Measurements from ENCODE around the gene ABCA1.
A peak's percentile ranks its signal among the peaks of the same experiment; 100 is the strongest.
"Not testable (repeated sequence)": the region's sequence is repeated elsewhere in the genome, so short reads cannot be mapped to it uniquely, and the experiment has no call there.

Gene ABCA1, protein sequence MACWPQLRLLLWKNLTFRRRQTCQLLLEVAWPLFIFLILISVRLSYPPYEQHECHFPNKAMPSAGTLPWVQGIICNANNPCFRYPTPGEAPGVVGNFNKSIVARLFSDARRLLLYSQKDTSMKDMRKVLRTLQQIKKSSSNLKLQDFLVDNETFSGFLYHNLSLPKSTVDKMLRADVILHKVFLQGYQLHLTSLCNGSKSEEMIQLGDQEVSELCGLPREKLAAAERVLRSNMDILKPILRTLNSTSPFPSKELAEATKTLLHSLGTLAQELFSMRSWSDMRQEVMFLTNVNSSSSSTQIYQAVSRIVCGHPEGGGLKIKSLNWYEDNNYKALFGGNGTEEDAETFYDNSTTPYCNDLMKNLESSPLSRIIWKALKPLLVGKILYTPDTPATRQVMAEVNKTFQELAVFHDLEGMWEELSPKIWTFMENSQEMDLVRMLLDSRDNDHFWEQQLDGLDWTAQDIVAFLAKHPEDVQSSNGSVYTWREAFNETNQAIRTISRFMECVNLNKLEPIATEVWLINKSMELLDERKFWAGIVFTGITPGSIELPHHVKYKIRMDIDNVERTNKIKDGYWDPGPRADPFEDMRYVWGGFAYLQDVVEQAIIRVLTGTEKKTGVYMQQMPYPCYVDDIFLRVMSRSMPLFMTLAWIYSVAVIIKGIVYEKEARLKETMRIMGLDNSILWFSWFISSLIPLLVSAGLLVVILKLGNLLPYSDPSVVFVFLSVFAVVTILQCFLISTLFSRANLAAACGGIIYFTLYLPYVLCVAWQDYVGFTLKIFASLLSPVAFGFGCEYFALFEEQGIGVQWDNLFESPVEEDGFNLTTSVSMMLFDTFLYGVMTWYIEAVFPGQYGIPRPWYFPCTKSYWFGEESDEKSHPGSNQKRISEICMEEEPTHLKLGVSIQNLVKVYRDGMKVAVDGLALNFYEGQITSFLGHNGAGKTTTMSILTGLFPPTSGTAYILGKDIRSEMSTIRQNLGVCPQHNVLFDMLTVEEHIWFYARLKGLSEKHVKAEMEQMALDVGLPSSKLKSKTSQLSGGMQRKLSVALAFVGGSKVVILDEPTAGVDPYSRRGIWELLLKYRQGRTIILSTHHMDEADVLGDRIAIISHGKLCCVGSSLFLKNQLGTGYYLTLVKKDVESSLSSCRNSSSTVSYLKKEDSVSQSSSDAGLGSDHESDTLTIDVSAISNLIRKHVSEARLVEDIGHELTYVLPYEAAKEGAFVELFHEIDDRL (N-terminal part only)

GRCh38 chr9:104927912-104928740 lies at the start of gene ABCA1:
ABCA1 (minus strand) TSS chr9:104928155; CDS start chr9:104903679, 24,476 bp downstream.
- DNase-seq, result peak; percentile 41

DNA sequence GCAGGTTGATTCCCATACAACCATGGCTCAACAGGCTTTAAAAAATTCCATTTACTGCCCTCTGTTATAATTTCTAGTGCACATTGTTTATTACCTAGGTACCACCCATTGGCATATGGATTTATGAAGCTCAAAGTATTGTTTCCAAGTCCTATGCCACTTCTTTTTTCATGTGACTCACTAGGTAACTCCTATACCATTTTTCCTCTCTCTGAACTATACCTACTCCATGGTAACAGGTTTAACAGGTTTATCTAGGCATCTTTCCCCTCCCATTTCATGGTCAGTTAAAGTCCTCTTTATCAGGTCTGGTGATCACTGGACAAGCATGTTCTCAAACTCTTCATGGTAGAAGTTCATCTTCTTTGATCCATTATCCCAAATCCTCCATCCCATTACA lies 49.6 kb upstream of the ABCA1 start:
- DNase-seq, result no peak

DNA sequence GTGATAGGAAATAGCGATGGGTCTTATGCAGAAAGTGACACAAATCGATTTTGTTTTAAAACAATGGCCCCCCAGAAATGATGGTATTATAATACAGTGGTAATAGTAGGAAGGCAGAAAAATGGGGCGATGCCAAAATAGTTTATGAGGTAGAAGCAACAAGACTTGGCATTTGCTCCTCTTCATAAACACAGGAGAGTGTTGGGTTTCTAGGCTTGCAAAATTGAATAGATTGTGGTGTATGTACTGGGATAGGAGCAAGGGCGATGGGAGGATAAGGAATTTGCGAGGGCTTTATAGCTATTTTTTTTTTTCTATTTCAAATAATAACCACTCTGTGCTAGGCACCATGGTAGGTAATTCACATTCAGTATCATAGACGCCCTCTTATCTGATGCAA lies 49.2 kb upstream of the ABCA1 start:
- DNase-seq, result no peak

GRCh38 chr9:104975966-104976595 lies 48.1 kb upstream of the ABCA1 start:
- not testable (repeated sequence) for DNase-seq

DNA sequence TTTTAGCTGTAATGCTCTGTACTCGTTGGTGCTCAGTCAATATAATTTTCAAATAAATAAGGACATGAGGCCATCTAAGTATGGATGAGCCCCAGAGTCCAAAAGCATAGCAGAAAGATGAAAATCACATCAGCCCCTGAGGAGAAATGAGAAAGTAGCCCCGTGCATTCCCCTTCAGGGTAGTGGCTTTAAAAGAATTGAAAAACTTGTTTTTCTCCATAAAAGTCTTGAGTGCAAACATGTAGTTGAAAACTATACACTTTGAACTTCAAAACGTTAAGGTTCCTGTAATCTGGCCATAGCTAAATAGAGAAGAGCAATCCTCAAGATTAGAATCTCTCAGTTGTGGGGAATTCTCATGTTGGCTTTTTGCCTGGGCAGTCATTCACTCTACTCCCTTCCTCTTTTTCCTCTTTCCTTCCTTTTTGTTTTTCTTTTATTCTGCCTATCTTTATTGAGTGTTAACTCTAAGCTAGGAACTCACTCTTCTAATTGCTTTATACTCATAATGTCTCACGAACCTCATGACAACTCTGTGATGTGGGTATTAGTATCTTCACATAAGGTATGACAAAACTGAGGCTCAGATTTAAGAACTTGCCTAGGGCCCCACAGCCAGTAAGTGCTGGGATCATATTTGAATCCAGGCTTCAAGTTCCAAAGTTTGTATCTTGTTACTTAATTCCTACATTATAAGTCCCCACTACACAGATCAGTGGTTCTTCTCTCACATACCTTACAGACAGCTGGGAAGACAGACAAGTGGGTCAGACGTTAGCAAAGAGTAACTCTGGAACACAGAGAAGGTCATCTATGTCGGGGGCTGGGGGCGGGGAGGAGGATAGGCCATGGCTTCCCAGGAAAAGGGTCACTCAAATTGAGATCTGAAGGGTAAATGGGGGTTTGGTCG lies 46.4 kb upstream of the ABCA1 start:
- no peak for DNase-seq

DNA sequence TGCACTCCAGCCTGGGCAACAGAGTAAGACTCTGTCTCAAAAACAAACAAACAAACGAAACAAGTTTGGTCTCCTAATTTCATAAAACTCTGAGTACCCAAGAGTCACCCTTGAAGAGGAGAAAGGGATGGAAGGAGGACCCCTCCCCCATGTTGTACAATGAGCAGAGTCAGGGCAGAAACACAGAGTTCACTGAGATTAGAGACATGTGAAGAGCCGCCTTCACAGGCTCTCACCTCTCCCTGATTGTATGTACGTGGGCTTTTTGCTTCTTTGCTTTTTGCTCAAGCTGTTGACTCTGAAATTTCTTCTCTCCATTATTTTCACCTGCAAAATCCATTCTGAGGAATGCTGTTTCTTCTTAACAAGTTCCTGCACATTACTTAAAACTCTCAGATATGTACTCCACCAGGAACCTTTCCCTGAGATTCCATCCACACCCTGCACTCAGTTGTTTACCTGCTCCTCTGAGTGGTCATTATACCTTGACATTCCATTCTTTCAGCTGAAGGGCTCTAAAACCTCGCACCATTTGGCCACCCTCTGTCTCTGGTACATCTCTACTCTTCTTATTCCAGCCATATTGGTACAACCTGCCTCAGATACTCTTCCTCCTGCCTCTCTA lies 44.4 kb upstream of the ABCA1 start:
- DNase-seq, result no peak

DNA sequence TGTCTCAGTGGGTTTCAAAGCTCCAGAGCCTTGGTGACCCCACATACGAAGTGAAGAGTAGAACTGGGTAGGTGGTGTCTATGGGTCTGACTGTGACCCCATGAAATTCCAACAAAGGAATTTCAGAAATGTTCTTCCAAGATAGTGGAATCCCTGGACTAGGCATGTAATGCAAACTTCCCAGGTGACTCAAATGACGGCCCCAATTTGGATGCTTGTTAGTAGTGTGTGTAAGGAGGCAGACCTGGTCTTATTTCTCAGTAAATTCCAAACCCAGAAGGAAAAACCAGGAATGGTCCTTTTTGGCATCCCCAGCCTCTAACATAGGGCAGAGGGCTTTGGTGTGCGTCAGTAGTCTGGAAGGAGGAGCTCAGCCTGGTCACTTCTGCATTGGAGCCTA lies 43.6 kb upstream of the ABCA1 start:
- no peak for DNase-seq

- no peak for DNase-seq
Measured at GRCh38 chr9:104970271-104970987, 42.5 kb upstream of the ABCA1 start.

GRCh38 chr9:104969116-104969515 lies 41.2 kb upstream of the ABCA1 start:
- DNase-seq, result no peak

- DNase-seq, result peak; percentile 83
Measured at GRCh38 chr9:104968025-104968982, 40.3 kb upstream of the ABCA1 start.

DNA sequence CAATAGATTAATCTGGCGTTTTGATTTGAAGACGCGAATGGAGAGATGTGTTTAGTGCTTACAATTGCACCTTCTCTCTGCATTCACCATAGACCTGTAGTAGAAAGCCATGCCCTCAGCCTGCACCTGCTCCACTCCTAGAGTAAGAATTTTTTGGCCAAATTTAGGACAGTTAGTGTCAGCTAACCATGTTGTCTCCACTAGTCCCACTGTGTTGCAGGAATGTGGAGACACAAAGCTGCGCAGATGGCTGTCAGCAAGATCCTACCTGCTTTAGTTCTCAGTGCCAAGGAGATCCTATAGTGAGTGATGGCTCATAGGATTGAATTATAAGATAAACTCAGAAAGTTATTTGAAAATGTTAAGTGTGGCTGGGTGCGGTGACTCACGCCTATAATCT lies 35.1 kb upstream of the ABCA1 start:
- DNase-seq, result no peak

- no peak for DNase-seq
Measured at GRCh38 chr9:104961701-104962359, 33.9 kb upstream of the ABCA1 start.

DNA sequence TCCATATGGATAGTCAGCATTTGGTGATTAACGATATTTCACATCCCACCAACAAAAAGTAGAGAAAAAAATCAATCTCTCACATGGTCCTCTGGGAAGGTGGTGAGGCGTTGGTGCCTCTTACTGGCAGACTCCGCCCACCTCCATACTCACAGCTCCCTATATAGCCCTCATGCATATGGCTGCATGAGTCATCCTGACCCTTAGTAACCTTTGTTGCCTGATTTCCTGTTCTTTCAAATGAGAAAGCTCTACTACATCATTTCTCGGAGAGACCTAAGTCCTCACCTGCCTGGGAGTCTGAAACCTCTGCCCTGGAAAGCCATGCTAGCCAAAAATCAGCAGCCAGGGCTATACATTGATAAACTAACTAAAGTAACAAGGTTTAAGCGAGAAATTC lies 33.3 kb upstream of the ABCA1 start:
- DNase-seq, result peak; percentile 9

GRCh38 chr9:104960662-104961061 lies 32.7 kb upstream of the ABCA1 start:
- DNase-seq, result no peak

- DNase-seq, result no peak
Measured at GRCh38 chr9:104958751-104959150, 30.8 kb upstream of the ABCA1 start.

GRCh38 chr9:104958006-104958405 lies 30.1 kb upstream of the ABCA1 start:
- DNase-seq, result not testable (repeated sequence)

DNA sequence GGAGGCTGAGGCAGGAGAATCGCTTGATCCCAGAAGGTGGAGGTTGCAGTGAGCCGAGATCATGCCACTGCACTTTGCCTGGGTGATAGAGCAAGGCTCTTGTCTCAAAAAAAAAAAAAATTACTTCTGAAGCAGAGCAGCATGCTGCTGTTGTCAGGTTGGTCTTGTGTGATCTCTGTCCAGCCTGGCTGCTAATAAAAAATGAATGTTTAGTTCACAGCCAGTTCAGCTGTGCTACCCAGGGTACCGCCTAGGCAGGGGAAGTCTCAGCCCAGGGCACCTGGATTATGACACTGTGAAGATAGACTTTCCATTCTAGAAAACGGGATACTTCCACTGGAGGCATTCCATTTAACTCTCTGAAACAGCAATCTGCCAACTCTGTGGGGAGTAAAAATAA lies 23.5 kb upstream of the ABCA1 start:
- DNase-seq, result no peak

GRCh38 chr9:104950838-104951237 lies 22.9 kb upstream of the ABCA1 start:
- DNase-seq, result no peak

Data from activated effector memory CD4-positive, alpha-beta T cell treated with Interleukin-2 at 50 U/mL for 16 hours (primary cell).